NK-92 (cell line): ENCODE data around the gene HID1.
"Not testable (repeated sequence)": the region's sequence is repeated elsewhere in the genome, so short reads cannot be mapped to it uniquely, and the experiment has no call there.

Experiments
- DNase-seq: peaks from one replicate; lab custom pipeline; 2025; ENCODE audit not compliant: unreplicated experiment; lab: John Stamatoyannopoulos, UW

HID1 gene

GRCh38 chr17:74969501-74969900, 3.1 kb downstream of the HID1 start:
- DNase-seq = not testable (repeated sequence)

GRCh38 chr17:74968361-74968780, 4.2 kb downstream of the HID1 start:
- DNase-seq = no peak

- DNase-seq = no peak
These were observed 7.5 kb downstream of the HID1 start for GRCh38 chr17:74964988-74965622.

GRCh38 chr17:74964246-74964761, 8.3 kb downstream of the HID1 start:
- DNase-seq = no peak

GRCh38 chr17:74963656-74964055, 8.9 kb downstream of the HID1 start:
- no peak for DNase-seq

GRCh38 chr17:74962622-74963394, 9.8 kb downstream of the HID1 start:
- no peak for DNase-seq

- DNase-seq = no peak
These were observed 10.8 kb downstream of the HID1 start for GRCh38 chr17:74961657-74962350.

GRCh38 chr17:74960570-74961342, 11.8 kb downstream of the HID1 start:
- no peak for DNase-seq

- no peak for DNase-seq
These were observed 12.6 kb downstream of the HID1 start for GRCh38 chr17:74959826-74960515.

GRCh38 chr17:74957935-74958740, 14.4 kb downstream of the HID1 start:
- DNase-seq = no peak

- no peak for DNase-seq
These were observed 16.5 kb downstream of the HID1 start for GRCh38 chr17:74956093-74956492.

- DNase-seq = no peak
These were observed 17.7 kb downstream of the HID1 start for GRCh38 chr17:74954665-74955421.

- no peak for DNase-seq
These were observed 18.4 kb downstream of the HID1 start for GRCh38 chr17:74954115-74954514.

- DNase-seq = no peak
These were observed 19.3 kb downstream of the HID1 start for GRCh38 chr17:74953134-74953687.

- no peak for DNase-seq
These were observed 20.0 kb downstream of the HID1 start for GRCh38 chr17:74952431-74953133.

- DNase-seq = no peak
These were observed 20.7 kb downstream of the HID1 start for GRCh38 chr17:74951680-74952421.

GRCh38 chr17:74951065-74951464, 21.5 kb downstream of the HID1 start:
- DNase-seq = no peak
